ENCODE data around the gene METTL15. TPM values are rescaled to one million over a fixed set of nuclear protein-coding genes. Genes with fewer than 3 reads are reported as not detected.
"Not testable (repeated sequence)": the region's sequence is repeated elsewhere in the genome, so short reads cannot be mapped to it uniquely, and the experiment has no call there.

The METTL15 gene
- total RNA-seq, 2 donors from 2014 or later: 5.2 to 8.2 TPM

- DNase-seq: no peak
- 80 to 100% methylated on average over 1 of the region's 1 CpG for WGBS, 2 donors
- TF ChIP-seq POLR2A (IDR thresholded peaks at IDR 0.05) (no peak), CTCF (IDR thresholded peaks at IDR 0.05) (no peak)
- H3K9me3 ChIP-seq: no peaks in the 10 kb centered on the region
- no peak overlapping the region for H3K27ac ChIP-seq
- intact Hi-C loops (cut with DNase I): no loop called here
- no peak for ATAC-seq
- H3K4me1 ChIP-seq: peaks cover 17% of the 10 kb centered on the region
- no peak overlapping the region for H3K4me3 ChIP-seq
- no peaks in the 10 kb centered on the region for H3K36me3 ChIP-seq (replicated peaks in 1 of 2; ENCODE audit: insufficient read depth in 1 of 2, low read depth in 2 of 2)
- no peaks in the 10 kb centered on the region for H3K27me3 ChIP-seq
Measured at GRCh38 chr11:28114731-28115130, 6.5 kb downstream of the METTL15 start.

GRCh38 chr11:28117712-28118111, 9.5 kb downstream of the METTL15 start:
- Histone ChIP-seq H3K27ac (no peak overlapping the region), H3K4me3 (no peak overlapping the region), H3K36me3 (replicated peaks in 1 of 2; ENCODE audit: insufficient read depth in 1 of 2, low read depth in 2 of 2) (no peaks in the 10 kb centered on the region), H3K27me3 (no peaks in the 10 kb centered on the region), H3K9me3 (no peaks in the 10 kb centered on the region), H3K4me1 (no peaks in the 10 kb centered on the region)
- DNase-seq (no peak), ATAC-seq (no peak)
- 88 to 98% methylated on average over 4 of the region's 4 CpGs for WGBS, 2 donors
- TF ChIP-seq POLR2A (IDR thresholded peaks at IDR 0.05): no peak
- no peak for TF ChIP-seq CTCF (IDR thresholded peaks at IDR 0.05)
- intact Hi-C loops (cut with DNase I): no loop called here

- no peak for DNase-seq
- intact Hi-C loops (cut with DNase I): no loop called here
- Histone ChIP-seq H3K36me3 (replicated peaks in 1 of 2; ENCODE audit: insufficient read depth in 1 of 2, low read depth in 2 of 2) (peaks cover 0 to 3% of the 10 kb centered on the region in 2 donors), H3K9me3 (no peaks in the 10 kb centered on the region), H3K4me3 (no peak overlapping the region), H3K4me1 (no peaks in the 10 kb centered on the region), H3K27me3 (no peaks in the 10 kb centered on the region), H3K27ac (no peak overlapping the region)
- no peak for ATAC-seq
- no peak for TF ChIP-seq CTCF (IDR thresholded peaks at IDR 0.05)
- TF ChIP-seq POLR2A (IDR thresholded peaks at IDR 0.05): no peak
- WGBS, 2 donors: 81 to 90% methylated on average over 3 of the region's 3 CpGs
Measured at GRCh38 chr11:28123151-28123581, 15.0 kb downstream of the METTL15 start.

- Histone ChIP-seq H3K9me3 (no peaks in the 10 kb centered on the region), H3K36me3 (replicated peaks in 1 of 2; ENCODE audit: insufficient read depth in 1 of 2, low read depth in 2 of 2) (peaks cover 0 to 5% of the 10 kb centered on the region in 2 donors), H3K27ac (no peak overlapping the region), H3K4me1 (no peaks in the 10 kb centered on the region), H3K4me3 (no peak overlapping the region), H3K27me3 (no peaks in the 10 kb centered on the region)
- intact Hi-C loops (cut with DNase I): no loop called here
- 0 to 98% methylated on average over 1 of the region's 1 CpG for WGBS, 2 donors
- DNase-seq (no peak), ATAC-seq (no peak)
- no peak for TF ChIP-seq CTCF (IDR thresholded peaks at IDR 0.05)
- no peak for TF ChIP-seq POLR2A (IDR thresholded peaks at IDR 0.05)
Measured at GRCh38 chr11:28132548-28132947, 24.4 kb downstream of the METTL15 start.

GRCh38 chr11:28133146-28133545, 25.0 kb downstream of the METTL15 start:
- intact Hi-C loops (cut with DNase I): no loop called here
- Histone ChIP-seq H3K4me1 (no peaks in the 10 kb centered on the region), H3K27me3 (no peaks in the 10 kb centered on the region), H3K36me3 (replicated peaks in 1 of 2; ENCODE audit: insufficient read depth in 1 of 2, low read depth in 2 of 2) (peaks cover 0 to 5% of the 10 kb centered on the region in 2 donors), H3K4me3 (no peak overlapping the region), H3K27ac (no peak overlapping the region), H3K9me3 (no peaks in the 10 kb centered on the region)
- 98% methylated on average over 3 of the region's 3 CpGs for WGBS, 2 donors
- ATAC-seq (no peak), DNase-seq (no peak)
- TF ChIP-seq POLR2A (IDR thresholded peaks at IDR 0.05) (no peak), CTCF (IDR thresholded peaks at IDR 0.05) (no peak)

GRCh38 chr11:28136157-28136556, 28.0 kb downstream of the METTL15 start:
- H3K27ac ChIP-seq; intact Hi-C loops (cut with DNase I); ATAC-seq; H3K4me1 ChIP-seq; H3K27me3 ChIP-seq; DNase-seq; H3K4me3 ChIP-seq; H3K36me3 ChIP-seq (replicated peaks in 1 of 2; ENCODE audit: insufficient read depth in 1 of 2, low read depth in 2 of 2): not testable (repeated sequence)
- peaks cover 0 to 28% (median 0%) of the 10 kb centered on the region in 3 donors for H3K9me3 ChIP-seq
- WGBS, 2 donors: 99% methylated on average over 4 of the region's 4 CpGs
